PC-3 (cell line): ENCODE measurements around the gene INO80E. TPM values are rescaled to one million over a fixed set of nuclear protein-coding genes. Genes with fewer than 3 reads are reported as not detected.

Experiments
- ATAC-seq: fragments of 200-7000 bp; cut with Tn5 transposase; 2 replicates; pipeline ENCODE4 v1.9.1; 2020; ENCODE audit warnings: mild to moderate bottlenecking, moderate library complexity
- BruUV-seq: library from RNA; stranded (reverse); fragments of 400-500 nt; replicated peaks from 2 replicates; lab custom pipeline; 2021; lab: Mats Ljungman, UMichigan
- CTCF ChIA-PET: fragments of 300-600 bp; sonication (Branson Sonifier 250); formaldehyde crosslinking; loops from one replicate; lab custom pipeline; 2022; ENCODE audit warnings: antibody characterized with exemption; lab: Charles Lee
- POLR2A ChIA-PET: fragments of 300-600 bp; sonication (Branson Sonifier 250); formaldehyde crosslinking; loops from one replicate; lab custom pipeline; 2022; ENCODE audit warnings: antibody characterized with exemption; ENCODE audit not compliant: unreplicated experiment; lab: Charles Lee
- DNase-seq: peaks from one replicate; pipeline ENCODE4 v3.0.0-alpha.2; 2015
- H2AFZ ChIP-seq: fragments of 300-600 bp; sonication (generic); 2 replicates; pipeline ENCODE4 v1.6.0; 2016; ENCODE audit warnings: antibody characterized with exemption, low read length
- H3F3A ChIP-seq: fragments of 300-600 bp; sonication (generic); one replicate; pipeline ENCODE4 v1.6.0; 2017; ENCODE audit warnings: antibody characterized with exemption, low read length, control low read depth, mild to moderate bottlenecking; ENCODE audit not compliant: unreplicated experiment
- H3K27ac ChIP-seq: fragments of 300-600 bp; sonication (generic); 2 replicates; pipeline ENCODE4 v1.5.1; 2016; ENCODE audit warnings: mild to moderate bottlenecking, low read length
- H3K27me3 ChIP-seq: fragments of 300-600 bp; sonication (generic); 2 replicates; pipeline ENCODE4 v1.6.1; 2016; ENCODE audit warnings: low read length, mixed read lengths
- H3K36me3 ChIP-seq: fragments of 300-600 bp; sonication (generic); 2 replicates; pipeline ENCODE4 v1.6.1; 2016; ENCODE audit warnings: low read depth, mixed run types, low read length, mixed read lengths
- H3K4me1 ChIP-seq: fragments of 300-600 bp; sonication (generic); 2 replicates; pipeline ENCODE4 v1.5.1; 2016; ENCODE audit warnings: low read length; ENCODE audit not compliant: insufficient read depth
- H3K4me2 ChIP-seq: fragments of 300-600 bp; sonication (generic); 2 replicates; pipeline ENCODE4 v1.6.0; 2016; ENCODE audit warnings: low read length
- H3K4me3 ChIP-seq: fragments of 300-600 bp; sonication (generic); 2 replicates; pipeline ENCODE4 v1.5.1; 2016; ENCODE audit warnings: mild to moderate bottlenecking, low read length, mixed read lengths
- H3K79me2 ChIP-seq: fragments of 300-600 bp; sonication (generic); 2 replicates; pipeline ENCODE4 v1.6.1; 2017; ENCODE audit warnings: low read length, mixed read lengths
- H3K9ac ChIP-seq: fragments of 300-600 bp; sonication (generic); 2 replicates; pipeline ENCODE4 v1.6.0; 2016; ENCODE audit warnings: mild to moderate bottlenecking, low read length
- H3K9me2 ChIP-seq: fragments of 300-600 bp; sonication (generic); replicated peaks from 2 replicates; pipeline ENCODE4 v1.6.1; 2016; ENCODE audit warnings: mixed run types, low read length, mixed read lengths
- H3K9me3 ChIP-seq: fragments of 300-600 bp; sonication (generic); 2 replicates; pipeline ENCODE4 v1.6.1; 2016; ENCODE audit warnings: low read length, mixed read lengths
- H4K20me1 ChIP-seq: fragments of 300-600 bp; sonication (generic); 2 replicates; pipeline ENCODE4 v1.6.1; 2016; ENCODE audit warnings: low read length, mixed read lengths
- EZH2 ChIP-seq: fragments of 300-600 bp; sonication (generic); IDR thresholded peaks from one replicate; pipeline ENCODE4 v1.6.1; 2017; ENCODE audit warnings: antibody characterized with exemption, mild to moderate bottlenecking, low read length; ENCODE audit not compliant: unreplicated experiment
- EZH2phosphoT487 ChIP-seq: fragments of 300-600 bp; sonication (generic); IDR thresholded peaks from 2 replicates; pipeline ENCODE4 v1.6.1; 2018; ENCODE audit warnings: mild to moderate bottlenecking, antibody characterized with exemption, low read length, borderline replicate concordance
- intact Hi-C: fragments of 100-400 bp; cut with micrococcal nuclease; formaldehyde crosslinking; loops from 2 replicates; pipeline ENCODE4 v1.9.0; 2023
- total RNA-seq: library from RNA; depleted of rRNA; stranded (reverse); fragments of >200 nt; gene quantifications from 2 replicates; pipeline ENCODE4 v1.2.3, GENCODE V29; 2014
- TF ChIP-seq, protein P1 (sequence below): fragments of 300-600 bp; sonication (generic); conservative IDR thresholded peaks from 2 replicates; pipeline ENCODE4 v1.5.1; 2017; ENCODE audit warnings: antibody characterized with exemption, low read depth, mild to moderate bottlenecking, low read length

Gene INO80E
- total RNA-seq, 1 experiment from 2014 or later = 70.3 TPM

DNA sequence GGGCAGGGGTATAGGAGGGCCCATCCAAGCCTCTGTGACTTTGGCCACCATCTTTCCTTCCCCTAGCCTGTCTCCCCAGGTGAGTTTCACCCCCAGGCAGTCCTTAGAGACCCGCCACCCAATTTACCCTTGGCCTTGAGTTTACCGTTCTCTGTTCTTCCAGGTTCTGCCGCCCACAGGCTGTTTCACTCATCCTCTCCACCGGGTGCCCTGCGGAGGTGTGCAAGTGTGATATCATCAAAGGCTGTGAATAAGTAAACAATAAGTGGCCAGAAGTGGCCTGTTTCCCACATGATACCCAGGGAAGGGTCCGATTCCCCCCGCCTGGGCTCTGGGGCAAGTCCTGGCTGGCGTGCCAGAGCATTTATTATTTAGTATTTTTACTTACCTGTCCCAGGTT, 50.1 kb downstream of the INO80E start:
- no peak overlapping the region for H3K27ac ChIP-seq
- H3K9me3 ChIP-seq = no peaks in the 10 kb centered on the region
- POLR2A ChIA-PET = no interaction called here
- CTCF ChIA-PET = no interaction called here
- no peaks in the 10 kb centered on the region for H3K36me3 ChIP-seq
- TF ChIP-seq, protein P1, sequence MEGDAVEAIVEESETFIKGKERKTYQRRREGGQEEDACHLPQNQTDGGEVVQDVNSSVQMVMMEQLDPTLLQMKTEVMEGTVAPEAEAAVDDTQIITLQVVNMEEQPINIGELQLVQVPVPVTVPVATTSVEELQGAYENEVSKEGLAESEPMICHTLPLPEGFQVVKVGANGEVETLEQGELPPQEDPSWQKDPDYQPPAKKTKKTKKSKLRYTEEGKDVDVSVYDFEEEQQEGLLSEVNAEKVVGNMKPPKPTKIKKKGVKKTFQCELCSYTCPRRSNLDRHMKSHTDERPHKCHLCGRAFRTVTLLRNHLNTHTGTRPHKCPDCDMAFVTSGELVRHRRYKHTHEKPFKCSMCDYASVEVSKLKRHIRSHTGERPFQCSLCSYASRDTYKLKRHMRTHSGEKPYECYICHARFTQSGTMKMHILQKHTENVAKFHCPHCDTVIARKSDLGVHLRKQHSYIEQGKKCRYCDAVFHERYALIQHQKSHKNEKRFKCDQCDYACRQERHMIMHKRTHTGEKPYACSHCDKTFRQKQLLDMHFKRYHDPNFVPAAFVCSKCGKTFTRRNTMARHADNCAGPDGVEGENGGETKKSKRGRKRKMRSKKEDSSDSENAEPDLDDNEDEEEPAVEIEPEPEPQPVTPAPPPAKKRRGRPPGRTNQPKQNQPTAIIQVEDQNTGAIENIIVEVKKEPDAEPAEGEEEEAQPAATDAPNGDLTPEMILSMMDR = no peak
- TF ChIP-seq EZH2 = no peak
- no peak overlapping the region for H3K4me3 ChIP-seq
- H3K27me3 ChIP-seq = no peaks in the 10 kb centered on the region
- H3K9me2 ChIP-seq = no peaks in the 10 kb centered on the region
- BruUV-seq = no TSS peak
- H3K4me2 ChIP-seq = no peak overlapping the region
- no peaks in the 10 kb centered on the region for H3K4me1 ChIP-seq
- H2AFZ ChIP-seq = no peak overlapping the region
- no peak for ATAC-seq
- intact Hi-C loops = no loop called here
- no peak for DNase-seq
- no peaks in the 10 kb centered on the region for H3F3A ChIP-seq
- H3K79me2 ChIP-seq = no peaks in the 10 kb centered on the region
- no peak overlapping the region for H3K9ac ChIP-seq
- no peaks in the 10 kb centered on the region for H4K20me1 ChIP-seq

DNA sequence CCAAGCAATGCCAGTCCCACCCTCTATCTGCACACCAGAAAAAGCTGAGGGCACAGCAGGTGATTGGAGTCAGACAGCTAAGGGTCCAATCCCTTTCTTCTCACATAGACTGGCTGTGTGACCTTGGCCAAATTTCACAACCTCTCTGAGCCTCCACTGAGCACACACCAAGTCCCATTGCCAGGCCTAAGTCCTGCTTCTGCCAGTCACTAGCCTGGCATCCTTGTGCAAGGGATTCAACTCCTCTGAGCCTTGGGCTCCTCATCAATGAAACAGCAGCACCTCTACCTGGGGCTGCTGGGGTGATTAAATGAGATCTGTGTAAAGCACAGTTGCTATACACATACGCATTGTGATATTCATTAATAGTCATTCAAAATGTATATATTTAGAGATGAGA, 50.5 kb downstream of the INO80E start:
- no peak overlapping the region for H2AFZ ChIP-seq
- H3K9ac ChIP-seq = no peak overlapping the region
- no peak for ATAC-seq
- TF ChIP-seq, protein P1 = no peak
- TF ChIP-seq EZH2 = no peak
- H3K4me2 ChIP-seq = no peak overlapping the region
- DNase-seq = no peak
- CTCF ChIA-PET = no interaction called here
- H3K79me2 ChIP-seq = no peaks in the 10 kb centered on the region
- H3F3A ChIP-seq = no peaks in the 10 kb centered on the region
- no TSS peak for BruUV-seq
- no peaks in the 10 kb centered on the region for H3K27me3 ChIP-seq
- POLR2A ChIA-PET = no interaction called here
- no peaks in the 10 kb centered on the region for H4K20me1 ChIP-seq
- H3K27ac ChIP-seq = no peak overlapping the region
- H3K9me2 ChIP-seq = no peaks in the 10 kb centered on the region
- H3K4me3 ChIP-seq = no peak overlapping the region
- H3K4me1 ChIP-seq = 0 out of 2 replicates have a peak, but pooled peaks cover 1% of the 10 kb centered on the region
- H3K9me3 ChIP-seq = no peaks in the 10 kb centered on the region
- H3K36me3 ChIP-seq = no peaks in the 10 kb centered on the region
- intact Hi-C loops = no loop called here

DNA sequence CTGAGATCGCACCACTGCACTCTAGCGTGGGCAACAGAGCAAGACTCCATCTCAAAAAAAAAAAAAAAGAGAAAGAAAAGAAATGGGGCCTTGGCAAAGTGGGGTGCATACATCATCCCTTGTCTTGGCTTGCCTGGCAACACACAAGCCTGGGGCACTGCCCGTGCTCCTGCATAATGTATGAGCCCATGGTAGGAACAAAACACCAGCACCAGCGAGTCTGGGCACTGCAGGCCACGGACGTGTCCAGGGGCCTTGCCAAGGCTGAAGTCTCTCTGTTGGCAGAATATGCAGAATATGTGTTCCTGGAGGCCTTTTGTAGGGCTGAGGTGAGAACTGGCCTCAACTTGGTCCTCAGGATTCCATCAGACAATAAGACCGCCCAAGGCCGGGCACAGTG, 53.8 kb downstream of the INO80E start:
- no peak for DNase-seq
- intact Hi-C loops = no loop called here
- no peaks in the 10 kb centered on the region for H3K79me2 ChIP-seq
- no peak for ATAC-seq
- no peak overlapping the region for H3K27ac ChIP-seq
- no peaks in the 10 kb centered on the region for H3K9me2 ChIP-seq
- peaks cover 6% of the 10 kb centered on the region for H3K4me1 ChIP-seq
- no peak overlapping the region for H3K4me2 ChIP-seq
- no peak overlapping the region for H3K4me3 ChIP-seq
- no peaks in the 10 kb centered on the region for H3K9me3 ChIP-seq
- BruUV-seq = no TSS peak
- H3K9ac ChIP-seq = no peak overlapping the region
- H3K36me3 ChIP-seq = no peaks in the 10 kb centered on the region
- no peak for TF ChIP-seq EZH2phosphoT487
- TF ChIP-seq EZH2 = no peak
- TF ChIP-seq, protein P1 = no peak
- ChIA-PET CTCF (no interaction called here), POLR2A (no interaction called here)
- H4K20me1 ChIP-seq = no peaks in the 10 kb centered on the region
- H3F3A ChIP-seq = no peaks in the 10 kb centered on the region
- no peak overlapping the region for H2AFZ ChIP-seq
- H3K27me3 ChIP-seq = no peaks in the 10 kb centered on the region
